ENCODE measurements around the gene CCDC136.
A peak's percentile ranks its signal among the peaks of the same experiment; 100 is the strongest.

Gene CCDC136

GRCh38 chr7:128863433-128863989 lies 71.7 kb downstream of the CCDC136 start:
- Histone ChIP-seq H3K9me3 (ENCODE audit: control insufficient read depth in 2 of 2, low read length in 2 of 2) (no peaks in the 10 kb centered on the region), H3K27me3 (ENCODE audit: control insufficient read depth in 2 of 2, insufficient read depth in 2 of 2, low read length in 2 of 2) (no peaks in the 10 kb centered on the region), H3K27ac (ENCODE audit: low read depth in 2 of 2, low read length in 2 of 2) (peak overlapping the region; percentile 82 to 84), H3K4me1 (ENCODE audit: control insufficient read depth in 2 of 2, insufficient read depth in 2 of 2, low read length in 2 of 2) (peaks cover 13 to 21% of the 10 kb centered on the region in 2 donors), H3K9ac (ENCODE audit: low read depth in 1 of 2, low read length in 2 of 2) (peak overlapping the region; percentile 85 to 95), H3K4me3 (ENCODE audit: low read length in 2 of 2) (peak overlapping the region; percentile 95 to 97), H3K36me3 (ENCODE audit: control insufficient read depth in 2 of 2, insufficient read depth in 2 of 2, low read length in 2 of 2) (peaks cover 10 to 18% of the 10 kb centered on the region in 2 donors)

GRCh38 chr7:128865303-128865702 lies 73.5 kb downstream of the CCDC136 start:
- peaks cover 20 to 23% of the 10 kb centered on the region in 2 donors for H3K4me1 ChIP-seq (ENCODE audit: control insufficient read depth in 2 of 2, insufficient read depth in 2 of 2, low read length in 2 of 2)
- H3K36me3 ChIP-seq (ENCODE audit: control insufficient read depth in 2 of 2, insufficient read depth in 2 of 2, low read length in 2 of 2), result peaks cover 10 to 18% of the 10 kb centered on the region in 2 donors
- H3K4me3 ChIP-seq (ENCODE audit: low read length in 2 of 2), result no peak overlapping the region
- no peaks in the 10 kb centered on the region for H3K27me3 ChIP-seq (ENCODE audit: control insufficient read depth in 2 of 2, insufficient read depth in 2 of 2, low read length in 2 of 2)
- no peaks in the 10 kb centered on the region for H3K9me3 ChIP-seq (ENCODE audit: control insufficient read depth in 2 of 2, low read length in 2 of 2)
- no peak overlapping the region for H3K9ac ChIP-seq (ENCODE audit: low read depth in 1 of 2, low read length in 2 of 2)
- H3K27ac ChIP-seq (ENCODE audit: low read depth in 2 of 2, low read length in 2 of 2), result no peak overlapping the region

GRCh38 chr7:128865996-128866877 lies 74.5 kb downstream of the CCDC136 start:
- no peak overlapping the region for H3K27ac ChIP-seq (ENCODE audit: low read depth in 2 of 2, low read length in 2 of 2)
- H3K36me3 ChIP-seq (ENCODE audit: control insufficient read depth in 2 of 2, insufficient read depth in 2 of 2, low read length in 2 of 2), result peaks cover 10 to 18% of the 10 kb centered on the region in 2 donors
- H3K9ac ChIP-seq (ENCODE audit: low read depth in 1 of 2, low read length in 2 of 2), result no peak overlapping the region
- H3K4me3 ChIP-seq (ENCODE audit: low read length in 2 of 2), result no peak overlapping the region
- no peaks in the 10 kb centered on the region for H3K27me3 ChIP-seq (ENCODE audit: control insufficient read depth in 2 of 2, insufficient read depth in 2 of 2, low read length in 2 of 2)
- no peaks in the 10 kb centered on the region for H3K9me3 ChIP-seq (ENCODE audit: control insufficient read depth in 2 of 2, low read length in 2 of 2)
- peaks cover 20 to 24% of the 10 kb centered on the region in 2 donors for H3K4me1 ChIP-seq (ENCODE audit: control insufficient read depth in 2 of 2, insufficient read depth in 2 of 2, low read length in 2 of 2)

GRCh38 chr7:128867241-128867640 lies 75.5 kb downstream of the CCDC136 start:
- no peaks in the 10 kb centered on the region for H3K27me3 ChIP-seq (ENCODE audit: control insufficient read depth in 2 of 2, insufficient read depth in 2 of 2, low read length in 2 of 2)
- peaks cover 10 to 18% of the 10 kb centered on the region in 2 donors for H3K36me3 ChIP-seq (ENCODE audit: control insufficient read depth in 2 of 2, insufficient read depth in 2 of 2, low read length in 2 of 2)
- H3K9ac ChIP-seq (ENCODE audit: low read depth in 1 of 2, low read length in 2 of 2), result no peak overlapping the region
- H3K27ac ChIP-seq (ENCODE audit: low read depth in 2 of 2, low read length in 2 of 2), result no peak overlapping the region
- no peak overlapping the region for H3K4me3 ChIP-seq (ENCODE audit: low read length in 2 of 2)
- no peaks in the 10 kb centered on the region for H3K9me3 ChIP-seq (ENCODE audit: control insufficient read depth in 2 of 2, low read length in 2 of 2)
- H3K4me1 ChIP-seq (ENCODE audit: control insufficient read depth in 2 of 2, insufficient read depth in 2 of 2, low read length in 2 of 2), result peaks cover 18 to 21% of the 10 kb centered on the region in 2 donors

- peak overlapping the region in 1 of 2 donors; percentile 24 for H3K9ac ChIP-seq (ENCODE audit: low read depth in 1 of 2, low read length in 2 of 2)
- H3K27ac ChIP-seq (ENCODE audit: low read depth in 2 of 2, low read length in 2 of 2), result no peak overlapping the region
- H3K4me1 ChIP-seq (ENCODE audit: control insufficient read depth in 2 of 2, insufficient read depth in 2 of 2, low read length in 2 of 2), result peaks cover 16 to 18% of the 10 kb centered on the region in 2 donors
- H3K4me3 ChIP-seq (ENCODE audit: low read length in 2 of 2), result peak overlapping the region in 1 of 2 donors; percentile 52
- no peaks in the 10 kb centered on the region for H3K27me3 ChIP-seq (ENCODE audit: control insufficient read depth in 2 of 2, insufficient read depth in 2 of 2, low read length in 2 of 2)
- no peaks in the 10 kb centered on the region for H3K9me3 ChIP-seq (ENCODE audit: control insufficient read depth in 2 of 2, low read length in 2 of 2)
- H3K36me3 ChIP-seq (ENCODE audit: control insufficient read depth in 2 of 2, insufficient read depth in 2 of 2, low read length in 2 of 2), result peaks cover 10 to 18% of the 10 kb centered on the region in 2 donors
Measured at GRCh38 chr7:128867842-128868623, 76.3 kb downstream of the CCDC136 start.

- peak overlapping the region; percentile 48 to 59 for H3K27ac ChIP-seq (ENCODE audit: low read depth in 2 of 2, low read length in 2 of 2)
- H3K9ac ChIP-seq (ENCODE audit: low read depth in 1 of 2, low read length in 2 of 2), result peak overlapping the region; percentile 24 to 67
- H3K9me3 ChIP-seq (ENCODE audit: control insufficient read depth in 2 of 2, low read length in 2 of 2), result no peaks in the 10 kb centered on the region
- peaks cover 10 to 18% of the 10 kb centered on the region in 2 donors for H3K36me3 ChIP-seq (ENCODE audit: control insufficient read depth in 2 of 2, insufficient read depth in 2 of 2, low read length in 2 of 2)
- peak overlapping the region; percentile 52 to 66 for H3K4me3 ChIP-seq (ENCODE audit: low read length in 2 of 2)
- H3K4me1 ChIP-seq (ENCODE audit: control insufficient read depth in 2 of 2, insufficient read depth in 2 of 2, low read length in 2 of 2), result peaks cover 10 to 14% of the 10 kb centered on the region in 2 donors
- no peaks in the 10 kb centered on the region for H3K27me3 ChIP-seq (ENCODE audit: control insufficient read depth in 2 of 2, insufficient read depth in 2 of 2, low read length in 2 of 2)
Measured at GRCh38 chr7:128868624-128869137, 76.9 kb downstream of the CCDC136 start.

- peaks cover 9 to 10% of the 10 kb centered on the region in 2 donors for H3K4me1 ChIP-seq (ENCODE audit: control insufficient read depth in 2 of 2, insufficient read depth in 2 of 2, low read length in 2 of 2)
- H3K9me3 ChIP-seq (ENCODE audit: control insufficient read depth in 2 of 2, low read length in 2 of 2), result no peaks in the 10 kb centered on the region
- peak overlapping the region; percentile 48 to 59 for H3K27ac ChIP-seq (ENCODE audit: low read depth in 2 of 2, low read length in 2 of 2)
- H3K27me3 ChIP-seq (ENCODE audit: control insufficient read depth in 2 of 2, insufficient read depth in 2 of 2, low read length in 2 of 2), result no peaks in the 10 kb centered on the region
- H3K36me3 ChIP-seq (ENCODE audit: control insufficient read depth in 2 of 2, insufficient read depth in 2 of 2, low read length in 2 of 2), result peaks cover 10 to 18% of the 10 kb centered on the region in 2 donors
- peak overlapping the region; percentile 52 to 66 for H3K4me3 ChIP-seq (ENCODE audit: low read length in 2 of 2)
- H3K9ac ChIP-seq (ENCODE audit: low read depth in 1 of 2, low read length in 2 of 2), result peak overlapping the region; percentile 41 to 67
Measured at GRCh38 chr7:128869138-128869943, 77.6 kb downstream of the CCDC136 start.

- H3K9me3 ChIP-seq (ENCODE audit: control insufficient read depth in 2 of 2, low read length in 2 of 2), result no peaks in the 10 kb centered on the region
- H3K9ac ChIP-seq (ENCODE audit: low read depth in 1 of 2, low read length in 2 of 2), result peak overlapping the region; percentile 17 to 67
- no peaks in the 10 kb centered on the region for H3K27me3 ChIP-seq (ENCODE audit: control insufficient read depth in 2 of 2, insufficient read depth in 2 of 2, low read length in 2 of 2)
- no peak overlapping the region for H3K27ac ChIP-seq (ENCODE audit: low read depth in 2 of 2, low read length in 2 of 2)
- peaks cover 8 to 16% of the 10 kb centered on the region in 2 donors for H3K36me3 ChIP-seq (ENCODE audit: control insufficient read depth in 2 of 2, insufficient read depth in 2 of 2, low read length in 2 of 2)
- H3K4me3 ChIP-seq (ENCODE audit: low read length in 2 of 2), result peak overlapping the region; percentile 52 to 66
- H3K4me1 ChIP-seq (ENCODE audit: control insufficient read depth in 2 of 2, insufficient read depth in 2 of 2, low read length in 2 of 2), result peaks cover 12 to 14% of the 10 kb centered on the region in 2 donors
Measured at GRCh38 chr7:128869944-128870285, 78.1 kb downstream of the CCDC136 start.

- no peaks in the 10 kb centered on the region for H3K9me3 ChIP-seq (ENCODE audit: control insufficient read depth in 2 of 2, low read length in 2 of 2)
- H3K9ac ChIP-seq (ENCODE audit: low read depth in 1 of 2, low read length in 2 of 2), result no peak overlapping the region
- H3K27ac ChIP-seq (ENCODE audit: low read depth in 2 of 2, low read length in 2 of 2), result no peak overlapping the region
Measured at GRCh38 chr7:128871050-128871449, 79.3 kb downstream of the CCDC136 start.

More at GRCh38 chr7:128871050-128871449, 79.3 kb downstream of the CCDC136 start:
- Histone ChIP-seq H3K4me1 (ENCODE audit: control insufficient read depth in 2 of 2, insufficient read depth in 2 of 2, low read length in 2 of 2) (peaks cover 17 to 18% of the 10 kb centered on the region in 2 donors), H3K36me3 (ENCODE audit: control insufficient read depth in 2 of 2, insufficient read depth in 2 of 2, low read length in 2 of 2) (peaks cover 0 to 5% of the 10 kb centered on the region in 2 donors), H3K4me3 (ENCODE audit: low read length in 2 of 2) (no peak overlapping the region), H3K27me3 (ENCODE audit: control insufficient read depth in 2 of 2, insufficient read depth in 2 of 2, low read length in 2 of 2) (no peaks in the 10 kb centered on the region)

Data from mucosa of rectum (tissue), 2 donors.